Neural cell (in vitro differentiated cells): ENCODE results near the gene RAVER1. TPM values are rescaled to one million over a fixed set of nuclear protein-coding genes. Genes with fewer than 3 reads are reported as not detected.

Source experiments
- H2AFZ ChIP-seq: fragments of 200-600, 300-800 bp; sonication (generic), shearing (Covaris generic); 2 replicates; pipeline ENCODE4 v1.6.0; 2014; ENCODE audit warnings: low read depth, mild to moderate bottlenecking, antibody characterized with exemption, low read length, moderate library complexity
- H3F3A ChIP-seq: fragments of 200-600 bp; shearing (Covaris generic); 2 replicates; pipeline ENCODE4 v1.6.1; 2016; ENCODE audit warnings: mild to moderate bottlenecking, moderate library complexity, mixed read lengths, antibody characterized with exemption, low read length; ENCODE audit not compliant: insufficient read depth, poor library complexity, severe bottlenecking
- H3K27ac ChIP-seq: fragments of 200-600, 300-800 bp; sonication (generic), shearing (Covaris generic); 2 replicates; pipeline ENCODE4 v1.5.1; 2014; ENCODE audit warnings: mild to moderate bottlenecking, low read length, moderate library complexity
- H3K27me3 ChIP-seq: fragments of 300-800, 200-600 bp; sonication (generic), shearing (Covaris generic); 2 replicates; pipeline ENCODE4 v1.6.0; 2014; ENCODE audit warnings: mild to moderate bottlenecking, low read depth, low read length, moderate library complexity; ENCODE audit not compliant: insufficient read depth
- H3K36me3 ChIP-seq: fragments of 300-800, 200-600 bp; sonication (generic), shearing (Covaris generic); 2 replicates; pipeline ENCODE4 v1.5.1; 2014; ENCODE audit warnings: mild to moderate bottlenecking, antibody characterized with exemption, low read length, moderate library complexity; ENCODE audit not compliant: insufficient read depth
- H3K4me2 ChIP-seq: fragments of 300-800, 200-600 bp; sonication (generic), shearing (Covaris generic); 2 replicates; pipeline ENCODE4 v1.6.0; 2014; ENCODE audit warnings: mild to moderate bottlenecking, low read length
- H3K4me3 ChIP-seq: fragments of 300-800, 200-600 bp; sonication (generic), shearing (Covaris generic); 2 replicates; pipeline ENCODE4 v1.5.1; 2014; ENCODE audit warnings: mild to moderate bottlenecking, low read length, moderate library complexity
- H3K79me2 ChIP-seq: fragments of 200-600 bp; shearing (Covaris generic); replicated peaks from 2 replicates; pipeline ENCODE4 v1.6.0; 2014; ENCODE audit warnings: mild to moderate bottlenecking, low read length, moderate library complexity; ENCODE audit not compliant: insufficient read depth
- H3K9ac ChIP-seq: fragments of 300-800, 200-600 bp; sonication (generic), shearing (Covaris generic); 2 replicates; pipeline ENCODE4 v1.6.1; 2016; ENCODE audit warnings: mild to moderate bottlenecking, low read length, mixed read lengths
- H3K9me2 ChIP-seq: fragments of 200-600 bp; shearing (Covaris generic); 2 replicates; pipeline ENCODE4 v1.6.1; 2016; ENCODE audit warnings: mild to moderate bottlenecking, low read length, mixed read lengths; ENCODE audit not compliant: insufficient read depth
- H3K9me3 ChIP-seq: fragments of 200-600, 300-800 bp; sonication (generic), shearing (Covaris generic); 2 replicates; pipeline ENCODE4 v1.6.1; 2016; ENCODE audit warnings: mild to moderate bottlenecking, mixed run types, low read length, moderate library complexity, mixed read lengths
- H4K20me1 ChIP-seq: fragments of 200-600 bp; shearing (Covaris generic); 2 replicates; pipeline ENCODE4 v1.6.1; 2016; ENCODE audit warnings: mild to moderate bottlenecking, mixed run types; ENCODE audit not compliant: insufficient read depth
- CTCF ChIP-seq: fragments of 450-650 bp; IDR thresholded peaks from 2 replicates; pipeline ENCODE4 v1.5.1; 2014; ENCODE audit warnings: antibody characterized with exemption, mild to moderate bottlenecking, moderate library complexity; ENCODE audit not compliant: poor library complexity, severe bottlenecking
- EP300 ChIP-seq: fragments of 450-650 bp; conservative IDR thresholded peaks from 2 replicates; pipeline ENCODE4 v1.6.1; 2014; ENCODE audit warnings: antibody characterized with exemption, mild to moderate bottlenecking, moderate library complexity; ENCODE audit not compliant: poor library complexity, severe bottlenecking
- EZH2 ChIP-seq: fragments of 200-600, 300-800 bp; shearing (Covaris generic), sonication (generic); IDR thresholded peaks from 2 replicates; pipeline ENCODE4 v1.6.1; 2014; ENCODE audit warnings: antibody characterized with exemption, low read length, borderline replicate concordance, mild to moderate bottlenecking; ENCODE audit not compliant: insufficient read depth, poor library complexity, severe bottlenecking
- MXI1 ChIP-seq: fragments of 450-650 bp; conservative IDR thresholded peaks from 2 replicates; pipeline ENCODE4 v1.6.1; 2014; ENCODE audit warnings: antibody characterized with exemption, mild to moderate bottlenecking; ENCODE audit not compliant: poor library complexity, severe bottlenecking
- POLR2AphosphoS5 ChIP-seq: IDR thresholded peaks from 2 replicates; pipeline ENCODE4 v1.6.1; 2012
- RAD21 ChIP-seq: fragments of 450-650 bp; conservative IDR thresholded peaks from 2 replicates; pipeline ENCODE4 v1.6.1; 2014; ENCODE audit warnings: antibody characterized with exemption, mild to moderate bottlenecking, moderate library complexity
- REST ChIP-seq: IDR thresholded peaks from 2 replicates; pipeline ENCODE4 v1.6.1; 2012; ENCODE audit warnings: borderline replicate concordance
- SMC3 ChIP-seq: fragments of 450-650 bp; conservative IDR thresholded peaks from 2 replicates; pipeline ENCODE4 v1.6.1; 2014; ENCODE audit warnings: antibody characterized with exemption, mild to moderate bottlenecking, moderate library complexity; ENCODE audit not compliant: poor library complexity
- TAF1 ChIP-seq: IDR thresholded peaks from 2 replicates; pipeline ENCODE4 v1.6.1; 2012; ENCODE audit warnings: low read depth
- polyA plus RNA-seq: library from polyadenylated mRNA; depleted of rRNA; stranded (reverse); fragments of >200 nt; gene quantifications from 2 replicates; pipeline ENCODE4 v1.2.3, GENCODE V29; 2014

RAVER1 gene
- polyA plus RNA-seq, 1 donor from 2014 or later: 1.3 TPM

- Histone ChIP-seq H3K4me3 (peak overlapping the region; percentile 47), H3F3A (no peaks in the 10 kb centered on the region), H3K4me2 (no peak overlapping the region), H3K36me3 (no peaks in the 10 kb centered on the region), H3K9me3 (no peaks in the 10 kb centered on the region), H3K9me2 (no peaks in the 10 kb centered on the region), H3K79me2 (no peaks in the 10 kb centered on the region), H3K27me3 (peaks cover 43% of the 10 kb centered on the region), H2AFZ (no peak overlapping the region), H3K27ac (no peak overlapping the region), H3K9ac (no peak overlapping the region), H4K20me1 (no peaks in the 10 kb centered on the region)
- no peak for TF ChIP-seq EZH2
- TF ChIP-seq RAD21: no peak
- TF ChIP-seq POLR2AphosphoS5: no peak
- no peak for TF ChIP-seq MXI1
- no peak for TF ChIP-seq CTCF
- TF ChIP-seq TAF1: no peak
- no peak for TF ChIP-seq SMC3
- TF ChIP-seq EP300: no peak
- no peak for TF ChIP-seq REST
Measured at GRCh38 chr19:10270180-10270615, 63.1 kb downstream of the RAVER1 start.

- Histone ChIP-seq H2AFZ (no peak overlapping the region), H4K20me1 (no peaks in the 10 kb centered on the region), H3K36me3 (no peaks in the 10 kb centered on the region), H3K9me3 (no peaks in the 10 kb centered on the region), H3K9me2 (no peaks in the 10 kb centered on the region), H3K4me3 (peak overlapping the region; percentile 47), H3K79me2 (no peaks in the 10 kb centered on the region), H3K27me3 (peaks cover 43% of the 10 kb centered on the region), H3K4me2 (no peak overlapping the region), H3K27ac (no peak overlapping the region), H3F3A (no peaks in the 10 kb centered on the region), H3K9ac (no peak overlapping the region)
- TF ChIP-seq POLR2AphosphoS5: no peak
- TF ChIP-seq CTCF: peak; percentile 91
- no peak for TF ChIP-seq REST
- TF ChIP-seq RAD21: peak; percentile 92
- TF ChIP-seq TAF1: no peak
- peak; percentile 89 for TF ChIP-seq SMC3
- no peak for TF ChIP-seq EZH2
- no peak for TF ChIP-seq EP300
- TF ChIP-seq MXI1: peak; percentile 32
Measured at GRCh38 chr19:10269333-10270179, 63.8 kb downstream of the RAVER1 start.
